Fibroblast of peridontal ligament (primary cell): ENCODE measurements around the gene UBN1.
A peak's percentile ranks its signal among the peaks of the same experiment; 100 is the strongest.

Experiments
- DNase-seq: peaks from one replicate; pipeline ENCODE4 v3.0.0-alpha.2; 2010; ENCODE audit errors: extremely low read depth

Gene UBN1

DNA sequence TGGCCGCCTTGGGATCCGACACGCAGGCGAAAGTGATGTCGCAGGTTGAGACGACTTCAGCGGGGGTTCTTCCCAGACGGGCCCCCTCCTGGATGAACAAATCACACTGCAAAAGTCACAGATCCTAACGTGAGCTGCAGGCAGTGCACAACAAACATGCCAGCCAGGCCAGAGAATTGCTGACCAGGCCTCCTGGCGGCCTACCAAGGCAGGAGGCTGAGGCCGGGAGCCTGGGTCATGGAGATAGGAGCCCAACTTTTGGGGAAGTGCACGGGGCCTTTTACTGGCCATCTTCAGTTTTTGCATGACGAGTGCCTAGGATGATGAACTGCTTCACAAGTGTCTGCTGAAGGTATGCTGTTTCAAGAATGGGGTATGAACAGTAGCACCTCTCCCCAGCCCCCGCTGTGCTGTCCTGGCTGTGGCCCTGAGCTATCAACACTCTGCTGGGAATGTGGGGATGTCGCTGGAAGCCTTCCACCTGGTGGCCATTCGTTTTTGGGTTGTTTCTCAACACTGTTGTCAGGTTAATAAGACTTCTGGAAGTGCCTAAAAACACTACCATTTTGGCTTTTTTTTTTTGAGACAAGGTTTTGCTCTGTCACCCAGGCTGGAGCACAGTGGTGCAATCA is 32.6 kb upstream of the UBN1 start:
- DNase-seq, result no peak

DNA sequence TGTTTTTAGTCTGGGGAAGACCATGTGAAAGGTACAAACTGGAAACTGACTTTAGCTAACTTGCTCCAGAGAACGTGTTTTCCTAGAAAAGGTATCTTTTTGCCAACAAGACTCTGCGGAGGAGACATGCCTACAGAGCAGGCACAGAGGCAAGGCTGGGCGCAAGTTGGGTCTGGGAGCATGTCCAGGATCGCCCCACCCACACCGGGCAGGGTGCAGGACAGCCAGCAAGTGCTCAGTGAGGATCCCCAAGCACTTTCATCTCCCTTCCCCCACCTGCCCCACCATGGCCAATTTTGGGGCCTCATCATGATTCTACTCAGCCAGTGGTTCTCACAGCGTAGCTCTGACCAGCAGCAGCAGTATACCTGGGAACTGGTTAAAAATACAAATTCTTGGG is 26.6 kb upstream of the UBN1 start:
- DNase-seq, result no peak

DNA sequence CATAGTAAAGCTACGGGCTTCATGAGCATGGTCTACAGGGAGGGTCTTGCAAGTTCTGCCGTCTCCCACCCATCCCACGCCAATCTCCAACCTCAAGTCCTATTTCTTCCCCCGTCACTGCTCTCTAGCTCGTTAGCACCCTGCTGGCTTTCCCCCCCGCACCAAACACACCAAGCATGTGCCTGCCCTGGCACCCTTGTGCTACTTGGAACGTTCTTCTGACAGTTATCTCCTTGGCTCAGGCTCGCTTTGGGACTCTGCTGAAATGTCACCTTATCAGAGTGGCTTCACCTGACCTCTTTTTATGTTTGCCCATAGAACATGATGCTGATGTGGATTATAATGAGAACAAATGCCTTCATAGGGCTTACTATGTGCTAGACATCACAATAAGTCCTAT is 22.1 kb upstream of the UBN1 start:
- no peak for DNase-seq

DNA sequence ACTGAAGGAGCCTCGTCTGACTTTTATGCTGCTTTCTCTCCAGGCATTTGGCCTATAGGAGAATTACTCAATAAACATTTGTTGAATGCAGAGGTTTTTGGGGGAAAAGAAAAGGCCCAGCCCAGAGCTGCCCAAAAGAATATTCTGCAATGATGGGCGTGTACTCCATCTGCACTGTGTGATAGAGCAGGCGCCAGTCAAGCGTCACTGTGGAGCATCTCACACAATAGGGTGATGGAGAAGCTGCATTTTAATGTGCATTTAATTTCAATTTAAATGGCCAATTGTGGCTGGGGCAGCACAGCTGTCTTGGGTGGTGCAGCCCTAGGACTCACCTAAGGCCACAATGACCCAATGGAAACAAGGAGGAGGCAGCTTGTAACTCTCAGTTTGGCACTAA is 20.8 kb upstream of the UBN1 start:
- no peak for DNase-seq

DNA sequence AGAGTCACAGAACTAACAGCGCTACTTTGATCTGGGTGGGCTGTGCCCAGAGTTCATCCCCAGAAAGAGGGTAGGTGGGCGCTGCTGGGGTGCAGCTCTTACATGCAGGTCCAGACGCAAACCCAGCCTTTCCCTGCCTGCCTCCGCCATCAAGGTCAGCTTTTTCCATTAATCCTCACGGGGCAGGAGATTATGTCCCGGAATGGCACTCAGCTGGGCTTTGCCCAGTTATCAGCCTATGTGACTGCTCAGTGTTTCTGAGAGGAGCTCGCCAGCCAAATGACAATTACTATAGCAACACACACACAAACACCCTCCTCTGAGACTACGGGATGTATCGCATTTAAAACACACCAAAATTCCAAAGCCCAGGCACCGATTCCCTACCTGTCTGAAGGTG is 20.3 kb upstream of the UBN1 start:
- no peak for DNase-seq

DNA sequence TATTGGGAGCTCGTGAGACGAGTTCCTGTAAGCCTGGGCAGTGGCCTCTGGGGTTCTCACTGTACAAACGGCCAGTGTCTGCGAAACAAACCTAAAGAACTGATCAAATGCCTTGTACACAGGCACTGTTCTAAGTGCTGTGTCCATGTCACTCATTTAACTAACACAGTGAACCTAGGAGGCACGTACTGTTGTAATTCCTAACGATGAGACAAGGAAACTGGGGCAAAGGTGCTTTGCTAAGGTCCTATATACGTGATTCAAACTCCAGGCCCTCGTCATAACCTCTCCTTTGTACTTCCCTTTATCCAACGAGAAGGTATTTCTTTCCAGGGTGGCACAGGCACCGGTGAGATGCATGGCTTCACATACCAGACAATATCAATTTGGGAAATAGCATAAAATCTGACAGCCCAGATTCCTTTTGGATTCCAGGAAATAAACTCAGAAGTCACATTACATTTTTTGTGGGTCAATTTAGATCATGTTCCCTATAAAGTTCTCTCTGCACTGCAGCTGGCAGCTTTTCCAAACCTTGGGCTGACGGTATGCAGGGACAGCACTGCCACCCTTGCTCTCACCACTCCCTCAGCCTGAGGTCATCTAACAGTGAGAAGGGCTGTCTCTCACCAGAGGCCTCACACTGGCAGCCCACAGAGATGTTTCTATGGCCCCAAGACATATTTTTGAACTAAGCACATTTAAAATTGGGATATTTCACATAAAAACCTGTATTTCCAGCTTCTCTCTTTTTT is 18.5 kb upstream of the UBN1 start:
- DNase-seq, result no peak

DNA sequence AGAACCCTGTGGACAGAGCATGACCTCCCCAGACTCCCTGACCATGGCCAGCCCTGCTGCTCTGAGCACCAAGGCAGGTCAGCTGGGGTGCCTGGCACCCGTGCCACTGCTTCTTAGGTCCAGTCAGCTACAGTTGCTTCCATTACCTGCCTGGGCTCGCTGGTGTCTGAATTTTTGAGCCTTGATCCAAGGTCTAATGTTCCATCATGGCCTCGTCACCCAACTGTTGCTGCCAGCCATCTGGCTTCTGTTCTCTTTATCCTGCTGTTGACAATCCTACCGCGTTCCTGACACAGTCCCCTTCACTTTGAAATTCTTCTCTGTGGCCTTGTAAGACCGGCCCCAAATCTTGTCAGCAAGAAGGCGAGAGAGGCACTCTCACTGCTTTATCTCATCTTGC is 16.9 kb upstream of the UBN1 start:
- DNase-seq, result no peak

DNA sequence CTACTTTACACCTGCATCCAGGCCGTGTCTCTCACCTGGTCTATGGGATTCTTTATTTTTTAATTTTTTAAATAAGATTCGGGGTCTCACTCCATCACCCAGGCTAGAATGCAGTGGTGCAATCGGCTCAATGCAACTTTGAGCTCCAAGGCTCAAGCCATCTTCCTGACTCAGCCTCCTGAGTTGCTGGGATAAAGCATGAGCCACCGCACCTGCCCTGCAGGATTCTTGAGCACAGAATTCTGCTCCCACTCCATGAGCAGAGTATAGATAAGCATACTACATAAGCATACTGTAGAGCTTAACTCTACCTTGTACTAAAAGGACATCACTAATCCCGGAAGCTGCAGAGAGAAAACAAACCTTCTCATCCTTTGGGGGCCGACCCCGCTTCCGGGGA is 15.7 kb upstream of the UBN1 start:
- DNase-seq, result no peak

DNA sequence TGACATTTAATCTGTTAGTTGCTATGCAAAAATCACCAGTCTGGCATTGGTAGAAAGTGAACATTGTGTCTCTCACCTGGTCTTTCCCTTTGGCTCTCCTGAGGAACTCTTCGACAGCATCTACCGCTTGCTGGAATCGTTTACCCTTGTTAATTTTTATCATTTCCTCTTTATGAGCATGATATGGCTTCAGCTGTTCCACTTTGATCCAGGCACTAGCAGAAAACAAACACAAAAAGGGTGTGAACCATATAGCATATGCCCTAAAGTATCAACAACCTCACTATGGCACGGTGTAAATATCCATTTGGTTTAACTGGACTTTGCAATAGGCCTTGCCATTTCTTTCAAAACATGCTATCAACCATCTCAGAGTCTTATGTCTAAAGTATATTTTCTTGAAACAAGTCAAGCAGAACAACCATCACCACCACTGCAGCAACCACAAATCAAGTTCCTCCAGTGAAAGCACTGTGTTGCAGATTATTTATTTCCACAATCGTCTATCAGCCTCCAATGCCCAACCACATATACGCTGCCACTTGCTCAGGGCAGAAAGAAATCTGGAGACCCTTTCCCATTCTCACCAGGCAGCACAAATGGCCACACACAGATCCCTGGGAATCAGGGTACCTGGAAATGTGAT is 14.5 kb upstream of the UBN1 start:
- DNase-seq, result peak; percentile 16

DNA sequence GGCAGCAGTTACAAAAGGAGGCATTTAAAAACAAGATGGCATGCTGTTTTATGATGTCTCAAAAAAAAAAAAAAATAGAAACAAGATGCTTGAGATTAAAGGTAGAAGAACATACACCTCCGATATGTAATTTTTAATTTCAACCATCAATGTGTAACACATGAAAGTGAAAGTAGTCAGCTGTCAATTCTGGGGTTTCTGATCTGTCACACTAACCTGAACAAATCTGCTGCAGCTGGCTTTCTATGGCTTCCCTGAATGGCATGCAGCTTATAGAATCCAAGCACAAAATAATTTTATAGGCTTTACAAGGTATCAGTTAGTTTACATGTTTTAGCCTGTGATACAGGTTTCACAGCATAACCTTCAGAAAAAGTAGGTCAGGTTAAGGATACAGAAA is 13.7 kb upstream of the UBN1 start:
- DNase-seq, result no peak

DNA sequence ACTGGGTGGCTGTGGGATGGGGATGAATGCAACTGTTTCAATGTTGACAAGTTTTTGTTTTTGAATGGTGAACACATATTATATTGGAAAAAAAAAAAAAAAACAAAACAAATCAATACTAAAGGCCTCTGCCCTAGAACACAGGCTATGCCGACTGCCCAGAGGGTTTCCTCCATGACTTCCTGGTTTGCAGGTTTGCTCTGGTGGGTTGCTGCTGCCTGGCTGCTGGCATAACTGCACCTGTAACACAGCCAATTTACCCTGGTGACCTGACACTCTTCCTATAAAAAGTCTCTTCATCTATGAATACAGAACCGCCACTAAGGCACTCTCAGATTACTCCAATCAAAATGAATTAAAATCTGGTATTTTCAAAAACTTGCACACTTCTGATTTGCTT is 10.6 kb upstream of the UBN1 start:
- DNase-seq, result no peak

DNA sequence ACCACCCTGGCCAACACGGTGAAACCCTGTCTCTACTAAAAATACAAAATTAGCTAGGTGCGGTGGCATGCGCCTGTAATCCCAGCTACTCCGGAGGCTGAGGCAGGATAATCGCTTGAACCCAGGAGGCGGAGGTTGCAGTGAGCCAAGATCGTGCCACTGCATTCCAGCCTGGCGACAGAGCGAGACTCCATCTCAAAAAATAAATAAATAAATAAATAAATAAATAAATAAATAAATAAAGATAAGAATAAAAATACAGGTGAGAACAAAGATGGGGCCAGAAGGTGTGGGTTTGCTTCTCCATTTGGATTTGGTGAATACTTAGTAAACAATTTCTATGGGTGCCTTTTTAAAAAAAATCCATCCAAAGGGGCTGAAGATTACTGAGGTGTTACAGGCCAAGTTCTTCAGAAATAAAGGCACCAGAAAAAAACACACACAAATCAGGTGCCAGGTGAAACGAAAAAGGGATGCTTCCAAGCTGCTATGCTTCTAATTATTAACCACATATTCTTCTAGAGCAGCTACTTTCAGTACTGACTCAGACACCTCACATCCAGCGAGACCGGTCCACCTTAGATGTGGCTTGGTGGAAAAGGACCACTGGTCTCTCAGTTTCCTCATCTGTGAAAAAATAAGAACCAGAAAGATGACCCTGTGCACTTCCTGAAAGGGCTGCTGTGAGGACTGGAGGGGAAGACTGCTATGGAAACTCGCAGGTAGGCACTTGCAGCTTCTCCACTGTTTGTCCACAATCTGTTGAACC is 9.4 kb upstream of the UBN1 start:
- no peak for DNase-seq

DNA sequence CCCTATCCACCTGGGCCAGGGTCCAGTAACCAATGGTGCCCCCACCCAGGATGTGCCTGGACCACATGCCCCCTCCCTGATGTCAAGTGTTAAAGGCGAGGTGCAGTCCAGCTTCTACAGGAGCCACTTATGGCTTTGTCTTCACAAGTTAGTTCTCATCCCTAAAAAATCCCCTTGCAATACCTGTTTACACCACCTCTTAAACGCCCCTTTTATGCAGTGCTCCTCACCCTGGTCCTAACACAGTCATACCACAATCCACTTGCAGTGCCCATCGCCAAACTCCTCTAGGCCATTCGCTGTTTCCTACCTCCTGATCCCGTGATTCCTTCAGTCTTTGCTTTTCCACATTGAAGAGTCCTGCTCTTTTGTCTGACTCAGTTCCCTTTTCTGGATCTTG is 7.3 kb upstream of the UBN1 start:
- DNase-seq, result no peak

DNA sequence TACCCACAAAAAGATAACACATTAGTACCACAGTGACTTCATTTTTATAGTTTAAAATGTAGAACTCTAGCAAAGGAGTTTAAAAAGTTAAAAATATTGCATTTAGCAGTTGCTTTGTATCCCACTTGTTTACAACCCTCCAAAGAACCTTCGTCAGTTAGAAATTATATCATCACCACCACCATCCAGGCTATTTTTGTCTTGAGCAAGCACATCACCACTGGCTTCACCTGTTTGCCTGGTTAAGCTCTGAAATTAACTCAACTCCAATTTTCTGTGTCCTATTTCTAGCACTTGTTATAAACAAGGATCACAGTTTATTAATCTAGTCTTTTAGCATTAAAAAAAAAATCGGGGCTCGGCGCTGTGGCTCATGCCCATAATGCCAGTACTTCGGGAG is 6.3 kb upstream of the UBN1 start:
- no peak for DNase-seq

DNA sequence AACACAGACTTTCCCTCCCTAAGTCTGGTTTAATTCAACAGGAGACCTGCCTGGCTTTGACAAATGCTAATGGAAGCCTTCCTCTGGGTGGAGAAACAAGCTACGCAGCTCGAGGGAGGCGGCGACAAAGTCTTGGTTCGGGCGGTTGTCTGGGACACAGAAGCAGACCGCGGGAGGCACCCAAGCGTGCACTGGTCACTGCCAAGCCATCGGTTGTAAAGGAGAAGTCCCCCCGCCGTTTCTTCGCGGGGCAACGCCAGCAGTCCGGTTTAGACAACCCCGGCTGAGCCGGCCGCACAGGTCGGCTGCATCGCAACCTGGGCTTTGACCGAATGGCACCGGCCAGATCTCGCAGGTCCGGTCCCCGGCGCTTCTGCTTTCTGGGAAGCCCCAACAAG is 779 bp upstream of the UBN1 start:
- peak; percentile 30 for DNase-seq

DNA sequence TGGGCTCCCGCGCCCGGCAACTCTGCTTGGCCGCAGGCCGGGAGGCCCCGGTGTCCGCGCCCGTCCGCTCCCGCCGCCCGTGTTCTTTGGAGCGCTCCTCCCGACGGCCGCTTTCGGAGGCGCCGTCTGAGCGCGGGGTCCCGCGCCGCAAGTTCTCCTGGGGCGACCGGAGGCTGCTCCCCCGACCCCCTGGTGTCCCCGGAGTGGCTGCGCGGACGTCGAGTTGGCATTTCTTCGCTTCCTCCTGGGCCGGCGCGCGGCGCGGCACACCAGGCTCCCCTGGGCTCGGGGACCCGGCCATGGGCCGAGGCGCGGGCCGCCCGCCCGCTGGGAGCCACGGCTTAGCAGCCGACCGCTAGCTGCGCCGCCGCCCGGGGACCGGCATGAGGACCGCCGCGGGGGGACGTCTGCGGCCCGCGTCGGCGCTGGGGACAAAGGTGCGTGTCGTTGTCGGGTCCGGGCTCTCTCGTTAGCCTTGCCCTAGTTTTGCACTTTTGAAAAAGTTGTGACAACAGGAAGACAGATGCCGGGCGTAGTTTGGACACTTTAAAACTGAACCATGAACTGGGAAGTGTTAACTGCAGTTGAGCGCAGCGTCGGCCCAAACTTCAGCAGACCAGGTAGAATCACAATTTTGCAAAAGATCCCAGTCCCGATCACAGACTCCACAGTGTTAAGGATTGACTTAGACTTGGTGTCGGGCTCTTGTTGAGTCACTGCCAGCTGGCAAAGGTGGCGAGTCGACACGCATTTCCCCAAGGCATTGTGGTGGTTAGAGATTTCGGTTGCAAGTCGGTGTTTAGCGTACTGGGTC is 700 bp downstream of the UBN1 start:
- peak; percentile 69 for DNase-seq

DNA sequence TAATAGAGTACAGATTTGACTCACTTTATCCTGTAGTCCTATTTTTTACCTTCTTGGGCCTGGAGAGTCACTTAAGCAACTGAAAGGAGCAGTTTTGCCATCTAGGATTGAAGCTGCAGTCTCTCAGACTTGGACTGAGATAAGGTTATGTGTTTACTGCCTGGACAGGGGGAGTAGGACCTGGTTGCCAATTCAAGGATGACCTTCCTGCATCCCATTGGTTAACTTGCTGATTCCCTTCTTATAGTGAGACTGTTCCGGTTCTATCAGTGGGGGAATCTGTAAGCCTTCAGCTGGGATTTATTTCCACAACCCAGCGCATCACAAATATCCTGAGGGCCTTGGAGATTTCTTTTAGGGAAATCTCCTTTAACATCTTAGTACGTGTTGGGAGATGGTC is 2.9 kb downstream of the UBN1 start:
- peak; percentile 20 for DNase-seq

DNA sequence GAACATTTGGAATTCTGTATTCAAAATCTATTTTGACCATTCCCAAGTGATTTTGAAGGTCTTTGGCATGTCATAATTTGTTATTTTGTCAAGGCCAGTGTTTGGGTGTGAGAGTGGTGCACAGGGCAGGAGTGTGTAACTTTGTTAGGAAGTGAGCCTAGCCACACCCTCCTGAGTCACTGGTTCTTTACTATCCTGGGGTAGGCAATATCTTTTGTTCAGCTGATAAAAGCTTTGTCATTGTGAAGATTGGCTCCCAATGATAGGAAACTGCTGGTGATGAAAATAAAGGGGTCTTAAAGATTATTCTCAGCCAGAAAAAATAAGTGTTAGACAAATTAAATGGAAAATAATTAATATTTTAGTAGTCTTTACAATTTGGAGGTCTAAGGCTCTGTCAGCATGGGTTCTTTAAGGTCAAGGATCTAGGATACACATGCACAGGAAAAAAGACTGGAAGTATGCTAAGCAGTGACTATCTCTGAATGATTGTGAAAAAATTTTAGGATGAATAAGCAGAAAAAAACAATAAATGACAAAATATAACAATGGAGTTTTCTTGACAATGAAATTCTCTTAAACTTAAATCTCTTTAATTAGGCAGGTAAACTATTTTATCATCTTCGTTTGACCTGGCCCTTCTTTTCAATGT is 5.1 kb downstream of the UBN1 start:
- peak; percentile 29 for DNase-seq

DNA sequence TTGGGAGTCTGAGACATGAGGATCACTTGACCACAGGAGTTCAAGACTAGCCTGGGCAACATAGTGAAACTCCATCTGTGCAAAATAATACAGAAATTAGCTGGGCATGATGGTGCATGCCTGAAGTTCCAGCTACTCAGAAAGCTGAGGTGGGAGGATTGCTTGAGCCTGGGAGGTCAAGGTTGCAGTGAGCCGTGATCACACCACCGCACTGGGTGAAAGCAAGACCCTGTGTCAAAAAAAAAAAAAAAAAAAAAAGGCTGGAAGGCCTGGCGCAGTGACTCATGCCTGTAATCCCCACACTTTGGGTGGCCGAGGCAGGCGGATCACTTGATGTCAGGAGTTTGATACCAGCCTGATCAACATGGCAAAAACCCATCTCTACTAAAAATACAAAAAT is 8.1 kb downstream of the UBN1 start:
- DNase-seq, result no peak

DNA sequence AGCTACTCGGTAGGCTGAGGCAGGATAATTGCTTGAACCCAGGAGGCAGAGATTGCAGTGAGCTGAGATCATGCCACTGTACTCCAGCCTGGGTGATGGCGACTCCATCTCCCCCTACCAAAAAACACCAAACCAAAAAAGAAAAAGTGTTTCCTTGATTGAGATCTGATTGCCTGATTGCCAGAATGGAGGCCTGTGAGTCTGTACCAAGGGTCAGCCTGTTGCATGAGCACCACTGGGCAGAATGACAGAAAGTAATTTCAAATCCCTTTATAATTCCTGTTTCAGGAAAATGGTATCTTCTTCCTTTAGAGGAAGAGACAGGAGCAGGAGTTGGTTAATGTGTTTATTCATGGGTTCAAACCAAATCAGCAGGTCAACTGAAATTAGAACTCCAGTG is 8.5 kb downstream of the UBN1 start:
- DNase-seq, result no peak

DNA sequence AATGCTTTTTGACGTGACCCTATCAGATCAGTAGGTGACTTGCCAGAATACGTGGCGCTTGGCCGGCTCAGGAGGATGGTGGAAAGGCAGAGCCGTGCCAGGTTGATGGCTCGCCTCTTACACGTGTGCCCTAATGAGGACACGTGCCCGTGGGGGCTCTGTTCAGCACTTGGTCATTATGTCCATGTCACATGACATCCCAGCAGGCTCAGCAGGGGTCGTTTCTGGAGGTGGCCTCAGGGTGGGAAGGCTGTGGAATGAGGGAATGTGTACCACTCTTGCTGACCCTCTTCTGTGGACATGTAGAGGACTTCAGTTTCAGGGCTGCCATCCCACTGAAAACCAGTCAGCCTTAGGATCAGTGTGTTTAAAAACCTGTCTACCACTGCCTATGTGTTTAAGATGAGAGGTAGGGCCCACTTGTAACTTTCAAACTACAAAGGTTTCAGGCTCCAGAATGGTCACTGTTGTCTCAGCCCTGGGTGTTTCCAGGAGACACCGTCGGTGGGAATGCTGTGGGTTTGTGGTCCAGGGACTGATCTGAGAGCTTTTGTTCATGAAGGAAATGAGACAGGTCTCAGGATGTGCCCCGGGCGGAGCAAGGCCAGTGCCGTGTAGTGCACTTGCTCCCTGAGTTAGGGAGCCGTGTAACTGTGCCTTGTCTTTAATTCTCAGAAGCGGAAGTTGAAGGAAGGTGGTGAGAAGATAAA is 12.1 kb downstream of the UBN1 start:
- no peak for DNase-seq
